ENCODE data around the gene GOLPH3. TPM values are rescaled to one million over a fixed set of nuclear protein-coding genes. Genes with fewer than 3 reads are reported as not detected.
A peak's percentile ranks its signal among the peaks of the same experiment; 100 is the strongest.

The GOLPH3 gene
- total RNA-seq, 2 experiments from 2014 or later, result 67.3 to 71.3 TPM

- DNase-seq, result no peak
- Mint-ChIP-seq H3K27ac (no peak overlapping the region), H3K4me3 (no peak overlapping the region), H3K27me3 (no peaks in the 10 kb centered on the region), H3K36me3 (ENCODE audit: low read depth) (peaks cover 43% of the 10 kb centered on the region), H3K9me3 (no peaks in the 10 kb centered on the region), H3K4me1 (peaks cover 13% of the 10 kb centered on the region)
- CTCF ChIA-PET, result interaction anchor here (1.0 kb wide), 1 partner anchor 9 kb away, joined by 3 read pairs; no protein-coding TSS in a partner anchor
- POLR2A ChIA-PET, result no interaction called here
These were observed 29.5 kb downstream of the GOLPH3 start for GRCh38 chr5:32144378-32145207.

- Mint-ChIP-seq H3K27ac (no peak overlapping the region), H3K9me3 (no peaks in the 10 kb centered on the region), H3K4me3 (no peak overlapping the region), H3K27me3 (no peaks in the 10 kb centered on the region), H3K36me3 (ENCODE audit: low read depth) (peaks cover 44% of the 10 kb centered on the region), H3K4me1 (peaks cover 17% of the 10 kb centered on the region)
- no peak for DNase-seq
- CTCF ChIA-PET, result no interaction called here
- POLR2A ChIA-PET, result no interaction called here
These were observed 30.3 kb downstream of the GOLPH3 start for GRCh38 chr5:32143617-32144377.

- Mint-ChIP-seq H3K9me3 (no peaks in the 10 kb centered on the region), H3K4me1 (peaks cover 11% of the 10 kb centered on the region), H3K4me3 (no peak overlapping the region), H3K36me3 (ENCODE audit: low read depth) (peaks cover 38% of the 10 kb centered on the region), H3K27me3 (no peaks in the 10 kb centered on the region), H3K27ac (no peak overlapping the region)
- CTCF ChIA-PET, result no interaction called here
- POLR2A ChIA-PET, result no interaction called here
- DNase-seq, result no peak
These were observed 35.2 kb downstream of the GOLPH3 start for GRCh38 chr5:32138839-32139493.

GRCh38 chr5:32136342-32136741 is 37.8 kb downstream of the GOLPH3 start:
- H3K9me3 Mint-ChIP-seq, result no peaks in the 10 kb centered on the region
- CTCF ChIA-PET, result interaction anchor here (1.1 kb wide), 1 partner anchor 15 kb away, joined by 5 read pairs; no protein-coding TSS in a partner anchor
- no peak overlapping the region for H3K27ac Mint-ChIP-seq
- DNase-seq, result no peak
- POLR2A ChIA-PET, result no interaction called here
- H3K36me3 Mint-ChIP-seq (ENCODE audit: low read depth), result peaks cover 41% of the 10 kb centered on the region
- H3K4me1 Mint-ChIP-seq, result peaks cover 14% of the 10 kb centered on the region
- no peaks in the 10 kb centered on the region for H3K27me3 Mint-ChIP-seq
- H3K4me3 Mint-ChIP-seq, result no peak overlapping the region

GRCh38 chr5:32135086-32135485 is 39.0 kb downstream of the GOLPH3 start:
- Mint-ChIP-seq H3K9me3 (no peaks in the 10 kb centered on the region), H3K27me3 (no peaks in the 10 kb centered on the region), H3K27ac (no peak overlapping the region), H3K4me3 (no peak overlapping the region), H3K36me3 (ENCODE audit: low read depth) (peaks cover 40% of the 10 kb centered on the region), H3K4me1 (peaks cover 14% of the 10 kb centered on the region)
- POLR2A ChIA-PET, result interaction anchor here (0.6 kb wide), 1 partner anchor 137 kb away, joined by 3 read pairs; no protein-coding TSS in a partner anchor
- CTCF ChIA-PET, result interaction anchor here (0.6 to 1.1 kb wide), 4 partner anchors 10 to 129 kb away, joined by 3 to 5 read pairs (median 3); no protein-coding TSS in a partner anchor
- no peak for DNase-seq

GRCh38 chr5:32132757-32133156 is 41.4 kb downstream of the GOLPH3 start:
- POLR2A ChIA-PET, result no interaction called here
- no peak overlapping the region for H3K4me3 Mint-ChIP-seq

GRCh38 chr5:32131604-32132003 is 42.5 kb downstream of the GOLPH3 start:
- peaks cover 7% of the 10 kb centered on the region for H3K4me1 Mint-ChIP-seq
- ChIA-PET POLR2A (no interaction called here), CTCF (no interaction called here)
- no peaks in the 10 kb centered on the region for H3K27me3 Mint-ChIP-seq
- H3K27ac Mint-ChIP-seq, result no peak overlapping the region
- no peak for DNase-seq
- H3K4me3 Mint-ChIP-seq, result no peak overlapping the region
- no peaks in the 10 kb centered on the region for H3K9me3 Mint-ChIP-seq
- H3K36me3 Mint-ChIP-seq (ENCODE audit: low read depth), result peaks cover 41% of the 10 kb centered on the region

More at GRCh38 chr5:32132757-32133156, 41.4 kb downstream of the GOLPH3 start:
- H3K9me3 Mint-ChIP-seq, result no peaks in the 10 kb centered on the region
- no peak for DNase-seq
- no peak overlapping the region for H3K27ac Mint-ChIP-seq
- H3K36me3 Mint-ChIP-seq (ENCODE audit: low read depth), result peaks cover 39% of the 10 kb centered on the region
- peaks cover 7% of the 10 kb centered on the region for H3K4me1 Mint-ChIP-seq
- no peaks in the 10 kb centered on the region for H3K27me3 Mint-ChIP-seq
- CTCF ChIA-PET, result no interaction called here

- no peak overlapping the region for H3K4me3 Mint-ChIP-seq
- H3K36me3 Mint-ChIP-seq (ENCODE audit: low read depth), result peaks cover 48% of the 10 kb centered on the region
- peaks cover 7% of the 10 kb centered on the region for H3K4me1 Mint-ChIP-seq
- no peaks in the 10 kb centered on the region for H3K27me3 Mint-ChIP-seq
- DNase-seq, result no peak
- no peaks in the 10 kb centered on the region for H3K9me3 Mint-ChIP-seq
- POLR2A ChIA-PET, result no interaction called here
- H3K27ac Mint-ChIP-seq, result no peak overlapping the region
- CTCF ChIA-PET, result no interaction called here
These were observed 43.3 kb downstream of the GOLPH3 start for GRCh38 chr5:32130865-32131264.

- Mint-ChIP-seq H3K27ac (no peak overlapping the region), H3K9me3 (no peaks in the 10 kb centered on the region), H3K4me3 (no peak overlapping the region), H3K27me3 (no peaks in the 10 kb centered on the region), H3K36me3 (ENCODE audit: low read depth) (peaks cover 42% of the 10 kb centered on the region), H3K4me1 (peaks cover 7% of the 10 kb centered on the region)
- POLR2A ChIA-PET, result interaction anchor here (0.6 kb wide), 1 partner anchor 46 kb away, joined by 5 read pairs; no protein-coding TSS in a partner anchor
- DNase-seq, result no peak
- CTCF ChIA-PET, result interaction anchor here (0.6 kb wide), 1 partner anchor 193 kb away, joined by 3 read pairs; no protein-coding TSS in a partner anchor
These were observed 45.0 kb downstream of the GOLPH3 start for GRCh38 chr5:32129074-32129598.

- CTCF ChIA-PET, result interaction anchor here (1.3 kb wide), 1 partner anchor 28 kb away, joined by 3 read pairs; no protein-coding TSS in a partner anchor
- H3K27ac Mint-ChIP-seq, result no peak overlapping the region
- POLR2A ChIA-PET, result no interaction called here
- H3K36me3 Mint-ChIP-seq (ENCODE audit: low read depth), result peaks cover 43% of the 10 kb centered on the region
- H3K27me3 Mint-ChIP-seq, result no peaks in the 10 kb centered on the region
- H3K4me3 Mint-ChIP-seq, result no peak overlapping the region
- no peak for DNase-seq
- H3K9me3 Mint-ChIP-seq, result no peaks in the 10 kb centered on the region
- H3K4me1 Mint-ChIP-seq, result peaks cover 4% of the 10 kb centered on the region
These were observed 46.4 kb downstream of the GOLPH3 start for GRCh38 chr5:32127711-32128110.

GRCh38 chr5:32126691-32127090 is 47.4 kb downstream of the GOLPH3 start:
- CTCF ChIA-PET, result interaction anchor here (0.7 to 1.3 kb wide), 2 partner anchors 11 to 27 kb away, joined by 3 to 4 read pairs; no protein-coding TSS in a partner anchor
- Mint-ChIP-seq H3K36me3 (ENCODE audit: low read depth) (peaks cover 48% of the 10 kb centered on the region), H3K4me1 (peaks cover 4% of the 10 kb centered on the region)

GRCh38 chr5:32123889-32124676 is 50.0 kb downstream of the GOLPH3 start:
- Mint-ChIP-seq H3K36me3 (ENCODE audit: low read depth) (peaks cover 54% of the 10 kb centered on the region), H3K9me3 (no peaks in the 10 kb centered on the region), H3K4me3 (no peak overlapping the region), H3K4me1 (peaks cover 2% of the 10 kb centered on the region), H3K27me3 (no peaks in the 10 kb centered on the region), H3K27ac (peak overlapping the region; percentile 20)
- CTCF ChIA-PET, result no interaction called here
- POLR2A ChIA-PET, result interaction anchor here (0.6 kb wide), 1 partner anchor 114 kb away, joined by 3 read pairs; no protein-coding TSS in a partner anchor
- DNase-seq, result no peak

More at GRCh38 chr5:32126691-32127090, 47.4 kb downstream of the GOLPH3 start:
- DNase-seq, result no peak
- Mint-ChIP-seq H3K4me3 (no peak overlapping the region), H3K27me3 (no peaks in the 10 kb centered on the region), H3K9me3 (no peaks in the 10 kb centered on the region), H3K27ac (no peak overlapping the region)
- POLR2A ChIA-PET, result no interaction called here

Measured in activated CD4-positive, alpha-beta T cell treated with anti-CD3 and anti-CD28 coated beads, Interleukin-2, amount 10 ng/mL, durations not matched to agents 7 days and 5 days (primary cell).